ENCODE measurements around the gene BCKDHA. TPM values are rescaled to one million over a fixed set of nuclear protein-coding genes. Genes with fewer than 3 reads are reported as not detected.
A peak's percentile ranks its signal among the peaks of the same experiment; 100 is the strongest.
"Not testable (repeated sequence)": the region's sequence is repeated elsewhere in the genome, so short reads cannot be mapped to it uniquely, and the experiment has no call there.

Gene BCKDHA
- total RNA-seq, 1 experiment from 2014 or later = 33.6 TPM

GRCh38 chr19:41456342-41456918 lies 58.8 kb downstream of the BCKDHA start:
- TF ChIP-seq, protein P1, sequence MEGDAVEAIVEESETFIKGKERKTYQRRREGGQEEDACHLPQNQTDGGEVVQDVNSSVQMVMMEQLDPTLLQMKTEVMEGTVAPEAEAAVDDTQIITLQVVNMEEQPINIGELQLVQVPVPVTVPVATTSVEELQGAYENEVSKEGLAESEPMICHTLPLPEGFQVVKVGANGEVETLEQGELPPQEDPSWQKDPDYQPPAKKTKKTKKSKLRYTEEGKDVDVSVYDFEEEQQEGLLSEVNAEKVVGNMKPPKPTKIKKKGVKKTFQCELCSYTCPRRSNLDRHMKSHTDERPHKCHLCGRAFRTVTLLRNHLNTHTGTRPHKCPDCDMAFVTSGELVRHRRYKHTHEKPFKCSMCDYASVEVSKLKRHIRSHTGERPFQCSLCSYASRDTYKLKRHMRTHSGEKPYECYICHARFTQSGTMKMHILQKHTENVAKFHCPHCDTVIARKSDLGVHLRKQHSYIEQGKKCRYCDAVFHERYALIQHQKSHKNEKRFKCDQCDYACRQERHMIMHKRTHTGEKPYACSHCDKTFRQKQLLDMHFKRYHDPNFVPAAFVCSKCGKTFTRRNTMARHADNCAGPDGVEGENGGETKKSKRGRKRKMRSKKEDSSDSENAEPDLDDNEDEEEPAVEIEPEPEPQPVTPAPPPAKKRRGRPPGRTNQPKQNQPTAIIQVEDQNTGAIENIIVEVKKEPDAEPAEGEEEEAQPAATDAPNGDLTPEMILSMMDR (IDR thresholded peaks at IDR 0.05; ENCODE audit: unreplicated experiment) = no peak
- Mint-ChIP-seq H3K27ac (ENCODE audit: low read depth, unreplicated experiment) (no peak overlapping the region), H3K4me1 (ENCODE audit: insufficient read depth, unreplicated experiment) (no peaks in the 10 kb centered on the region), H3K36me3 (ENCODE audit: insufficient read depth, unreplicated experiment) (no peaks in the 10 kb centered on the region), H3K27me3 (ENCODE audit: insufficient read depth, unreplicated experiment) (peaks cover 91% of the 10 kb centered on the region), H3K4me3 (ENCODE audit: unreplicated experiment) (no peak overlapping the region), H3K9me3 (ENCODE audit: unreplicated experiment) (no peaks in the 10 kb centered on the region)
- CTCF ChIA-PET = interaction anchor here (0.6 to 14.6 kb wide), 5 partner anchors 10 to 1939 kb away, joined by 3 to 315 read pairs (median 3); no protein-coding TSS in a partner anchor
- POLR2A ChIA-PET = interaction anchor here (0.6 kb wide), 2 partner anchors 171 to 438 kb away, joined by 3 to 4 read pairs; no protein-coding TSS in a partner anchor
- intact Hi-C loops (cut with micrococcal nuclease) = no loop called here
- BruUV-seq (replicated peaks) = no TSS peak
- DNase-seq (ENCODE audit: unreplicated experiment) = peak; percentile 20

- ChIA-PET CTCF (interaction anchor here (0.6 to 14.6 kb wide), 7 partner anchors 9 to 651 kb away, joined by 3 to 315 read pairs (median 4); no protein-coding TSS in a partner anchor), POLR2A (interaction anchor here (0.6 kb wide), 2 partner anchors 170 to 437 kb away, joined by 3 to 4 read pairs; no protein-coding TSS in a partner anchor)
- no peak overlapping the region for H3K27ac Mint-ChIP-seq (ENCODE audit: low read depth, unreplicated experiment)
- H3K4me1 Mint-ChIP-seq (ENCODE audit: insufficient read depth, unreplicated experiment) = no peaks in the 10 kb centered on the region
- no peaks in the 10 kb centered on the region for H3K36me3 Mint-ChIP-seq (ENCODE audit: insufficient read depth, unreplicated experiment)
- H3K27me3 Mint-ChIP-seq (ENCODE audit: insufficient read depth, unreplicated experiment) = peaks cover 95% of the 10 kb centered on the region
- intact Hi-C loops (cut with micrococcal nuclease) = no loop called here
- DNase-seq (ENCODE audit: unreplicated experiment) = no peak
- BruUV-seq (replicated peaks) = no TSS peak
- no peak overlapping the region for H3K4me3 Mint-ChIP-seq (ENCODE audit: unreplicated experiment)
- H3K9me3 Mint-ChIP-seq (ENCODE audit: unreplicated experiment) = no peaks in the 10 kb centered on the region
- TF ChIP-seq, protein P1 (IDR thresholded peaks at IDR 0.05; ENCODE audit: unreplicated experiment) = no peak
Observed at GRCh38 chr19:41457241-41457640, 59.6 kb downstream of the BCKDHA start.

GRCh38 chr19:41462497-41462896 lies 64.9 kb downstream of the BCKDHA start:
- intact Hi-C loops (cut with micrococcal nuclease) = no loop called here
- H3K4me1 Mint-ChIP-seq (ENCODE audit: insufficient read depth, unreplicated experiment) = no peaks in the 10 kb centered on the region
- H3K27me3 Mint-ChIP-seq (ENCODE audit: insufficient read depth, unreplicated experiment) = peaks cover 97% of the 10 kb centered on the region
- H3K4me3 Mint-ChIP-seq (ENCODE audit: unreplicated experiment) = no peak overlapping the region
- DNase-seq (ENCODE audit: unreplicated experiment) = no peak
- H3K9me3 Mint-ChIP-seq (ENCODE audit: unreplicated experiment) = no peaks in the 10 kb centered on the region
- no TSS peak for BruUV-seq (replicated peaks)
- POLR2A ChIA-PET = no interaction called here
- no peaks in the 10 kb centered on the region for H3K36me3 Mint-ChIP-seq (ENCODE audit: insufficient read depth, unreplicated experiment)
- H3K27ac Mint-ChIP-seq (ENCODE audit: low read depth, unreplicated experiment) = no peak overlapping the region
- CTCF ChIA-PET = interaction anchor here (0.8 kb wide), 1 partner anchor 15 kb away, joined by 4 read pairs; no protein-coding TSS in a partner anchor
- TF ChIP-seq, protein P1 (IDR thresholded peaks at IDR 0.05; ENCODE audit: unreplicated experiment) = no peak

DNA sequence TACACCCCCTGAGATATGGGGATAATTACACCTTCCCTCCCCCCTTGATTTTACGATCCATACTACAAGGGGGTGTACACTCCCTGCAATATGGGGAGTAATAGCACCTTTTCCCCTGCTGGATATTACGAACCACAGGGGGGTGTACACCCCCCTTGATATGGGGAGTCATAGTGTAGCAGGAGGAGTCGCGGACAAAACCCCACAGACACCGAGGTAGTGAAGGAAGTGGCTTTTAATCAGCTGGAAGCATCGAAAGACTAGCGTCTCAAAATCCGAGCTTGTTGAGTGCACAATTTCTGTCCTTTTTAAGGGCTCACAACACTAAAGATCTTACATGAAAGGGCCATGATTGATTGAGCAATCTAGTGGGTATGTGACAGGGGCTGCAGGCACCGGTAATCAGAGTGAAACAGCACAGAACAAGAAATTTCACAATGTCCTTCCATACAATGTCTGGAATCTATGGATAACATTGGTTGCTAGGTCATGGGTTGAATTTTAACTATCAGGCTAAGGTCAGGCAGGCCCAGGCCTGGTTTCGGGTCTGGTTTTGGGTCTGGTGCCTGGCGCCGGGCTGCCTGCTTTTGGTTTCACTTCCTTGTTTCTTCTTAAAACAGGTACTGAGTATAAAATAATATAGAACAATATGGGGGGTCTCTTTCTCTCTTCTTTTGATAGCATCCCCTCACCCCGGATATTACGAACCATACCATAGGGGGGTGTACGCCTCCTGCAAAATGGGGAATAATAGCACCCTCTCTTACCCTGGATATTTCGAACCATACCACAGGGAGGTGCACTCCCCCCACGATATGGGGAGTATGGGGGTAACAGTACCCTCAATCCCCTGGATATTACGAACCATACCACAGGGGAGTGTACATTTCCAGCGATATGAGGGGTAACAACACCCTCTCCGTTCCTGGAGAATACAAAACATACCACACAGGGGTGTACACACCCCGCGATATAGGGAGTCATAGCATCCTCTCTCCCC lies 65.9 kb downstream of the BCKDHA start:
- BruUV-seq (replicated peaks); POLR2A ChIA-PET; DNase-seq (ENCODE audit: unreplicated experiment); intact Hi-C loops (cut with micrococcal nuclease); H3K9me3 Mint-ChIP-seq (ENCODE audit: unreplicated experiment); H3K36me3 Mint-ChIP-seq (ENCODE audit: insufficient read depth, unreplicated experiment); H3K27ac Mint-ChIP-seq (ENCODE audit: low read depth, unreplicated experiment); H3K4me3 Mint-ChIP-seq (ENCODE audit: unreplicated experiment); H3K4me1 Mint-ChIP-seq (ENCODE audit: insufficient read depth, unreplicated experiment): not testable (repeated sequence)
- H3K27me3 Mint-ChIP-seq (ENCODE audit: insufficient read depth, unreplicated experiment) = peaks cover 97% of the 10 kb centered on the region
- CTCF ChIA-PET = interaction anchor here (0.8 kb wide), 1 partner anchor 16 kb away, joined by 4 read pairs; no protein-coding TSS in a partner anchor

Other genes with a start within 250 kb of the BCKDHA start
- gene CYP2S1, start 204.6 kb upstream of the BCKDHA start, total RNA-seq (2022) = not detected in 2 replicates
- gene AXL, start 178.6 kb upstream of the BCKDHA start, total RNA-seq (2022) = 136 and 165 TPM in 2 replicates
- gene HNRNPUL1, start 133.4 kb upstream of the BCKDHA start, total RNA-seq (2022) = 179 and 204 TPM in 2 replicates
- 25.0 and 28.5 TPM in 2 replicates for gene CCDC97, start 87.6 kb upstream of the BCKDHA start, total RNA-seq (2022)
- 27.8 and 33.7 TPM in 2 replicates for gene TGFB1, start 43.9 kb upstream of the BCKDHA start, total RNA-seq (2022)
- gene B9D2, start 33.7 kb upstream of the BCKDHA start, total RNA-seq (2022) = 5.5 and 5.7 TPM in 2 replicates
- gene TMEM91, start 21.3 kb upstream of the BCKDHA start, total RNA-seq (2022) = 6.1 and 8.3 TPM in 2 replicates
- gene EXOSC5, start 459 bp upstream of the BCKDHA start, total RNA-seq (2022) = 38.1 and 45.8 TPM in 2 replicates
- not detected in 2 replicates for gene B3GNT8, start 29.6 kb downstream of the BCKDHA start, total RNA-seq (2022)
- gene DMAC2, start 42.1 kb downstream of the BCKDHA start, total RNA-seq (2022) = 27.7 and 34.8 TPM in 2 replicates
- gene ERICH4, start 45.3 kb downstream of the BCKDHA start, total RNA-seq (2022) = not detected in 2 replicates
- gene CEACAM21, start 178.3 kb downstream of the BCKDHA start, total RNA-seq (2022) = not detected in 2 replicates
- not detected in 2 replicates for gene CEACAM4, start 229.3 kb downstream of the BCKDHA start, total RNA-seq (2022)